Measurements from ENCODE around the gene SEPTIN6. TPM values are rescaled to one million over a fixed set of nuclear protein-coding genes. Genes with fewer than 3 reads are reported as not detected.

Gene SEPTIN6
- total and polyA plus RNA-seq, 2 of the 13 experiments (the other 11 are each of a cell fraction or from before 2014, with no cell fraction given), result 21.7 to 38.3 TPM

- Histone ChIP-seq H3K79me2 (ENCODE audit: insufficient read depth, low read length) (no peaks in the 10 kb centered on the region), H2AFZ (ENCODE audit: low read length) (no peak overlapping the region), H3K9me3 (ENCODE audit: low read length) (no peaks in the 10 kb centered on the region), H4K20me1 (ENCODE audit: insufficient read depth, low read length) (no peaks in the 10 kb centered on the region), H3K9ac (ENCODE audit: insufficient read depth, low read depth, low read length) (no peak overlapping the region), H3K36me3 (replicated peaks in 1 of 2; ENCODE audit: control insufficient read depth in 1 of 2, insufficient read depth in 2 of 2, low read length in 2 of 2) (peaks cover 0 to 2% of the 10 kb centered on the region in 2 experiments; a peak in 1 of 5 replicates), H3K4me2 (ENCODE audit: low read depth, low read length) (no peak overlapping the region), H3K4me3 (replicated peaks in 1 of 3; ENCODE audit: insufficient read depth in 1 of 3, low read depth in 2 of 3, low read length in 3 of 3) (no peak overlapping the region), H3K4me1 (ENCODE audit: insufficient read depth, low read length) (no peaks in the 10 kb centered on the region), H3K27ac (ENCODE audit: extremely low read length, insufficient read depth, low read length) (no peak overlapping the region), H3K27me3 (ENCODE audit: control insufficient read depth in 1 of 2, insufficient read depth in 2 of 2, low read length in 2 of 2) (no peaks in the 10 kb centered on the region)
- DNase-seq (ENCODE audit: low spot score) (no peak), FAIRE-seq (no peak), ATAC-seq (no peak; the same call in 2 of the 3 replicates)
- 88% methylated on average over 5 of the region's 8 CpGs for WGBS (ENCODE audit: low lambda C conversion rate)
- BruUV-seq (replicated peaks), result no TSS peak
- ChIA-PET CTCF (ENCODE audit: low intra/inter-chr PET ratio, low total read pairs) (no interaction called here), POLR2A (no interaction called here)
- intact Hi-C loops (cut with micrococcal nuclease; ENCODE audit: unreplicated experiment) (no loop called here), in situ Hi-C loops (cut with HindIII; ENCODE audit: extremely low pct_ligation_motif_present, low pct_unique_long_range_greater_than_20kb) (no loop called here)
- TF ChIP-seq MED8 (CRISPR knock-in tag; IDR thresholded peaks at IDR 0.05; ENCODE audit: insufficient replicate concordance), result no peak
- no peak for TF ChIP-seq MED1 (CRISPR knock-in tag; IDR thresholded peaks at IDR 0.05)
- TF ChIP-seq SETDB1 (CRISPR knock-in tag; IDR thresholded peaks at IDR 0.05; ENCODE audit: borderline replicate concordance), result no peak
- no peak for TF ChIP-seq ZNF101 (CRISPR knock-in tag; IDR thresholded peaks at IDR 0.05; ENCODE audit: borderline replicate concordance, low read depth)
- no peak for TF ChIP-seq ZNF605 (CRISPR knock-in tag; IDR thresholded peaks at IDR 0.05)
These were observed 38.8 kb downstream of the SEPTIN6 start for GRCh38 chrX:119654112-119654531.

- Histone ChIP-seq H4K20me1 (ENCODE audit: insufficient read depth, low read length) (no peaks in the 10 kb centered on the region), H2AFZ (ENCODE audit: low read length) (no peak overlapping the region), H3K9me3 (ENCODE audit: low read length) (no peaks in the 10 kb centered on the region), H3K4me1 (ENCODE audit: insufficient read depth, low read length) (no peaks in the 10 kb centered on the region), H3K27me3 (ENCODE audit: control insufficient read depth in 1 of 2, insufficient read depth in 2 of 2, low read length in 2 of 2) (no peaks in the 10 kb centered on the region), H3K9ac (ENCODE audit: insufficient read depth, low read depth, low read length) (no peak overlapping the region), H3K4me2 (ENCODE audit: low read depth, low read length) (no peak overlapping the region), H3K4me3 (replicated peaks in 1 of 3; ENCODE audit: insufficient read depth in 1 of 3, low read depth in 2 of 3, low read length in 3 of 3) (no peak overlapping the region), H3K27ac (ENCODE audit: extremely low read length, insufficient read depth, low read length) (no peak overlapping the region), H3K79me2 (ENCODE audit: insufficient read depth, low read length) (no peaks in the 10 kb centered on the region), H3K36me3 (replicated peaks in 1 of 2; ENCODE audit: control insufficient read depth in 1 of 2, insufficient read depth in 2 of 2, low read length in 2 of 2) (peaks cover 0 to 2% of the 10 kb centered on the region in 2 experiments; a peak in 1 of 5 replicates)
- ChIA-PET CTCF (ENCODE audit: low intra/inter-chr PET ratio, low total read pairs) (no interaction called here), POLR2A (no interaction called here)
- ATAC-seq (no peak), FAIRE-seq (no peak), DNase-seq (ENCODE audit: low spot score) (no peak)
- intact Hi-C loops (cut with micrococcal nuclease; ENCODE audit: unreplicated experiment) (no loop called here), in situ Hi-C loops (cut with HindIII; ENCODE audit: extremely low pct_ligation_motif_present, low pct_unique_long_range_greater_than_20kb) (no loop called here)
- BruUV-seq (replicated peaks), result no TSS peak
- 94% methylated on average over 6 of the region's 6 CpGs for WGBS (ENCODE audit: low lambda C conversion rate)
- TF ChIP-seq PAF1 (CRISPR knock-in tag; IDR thresholded peaks at IDR 0.05) (no peak), HES4 (CRISPR knock-in tag; IDR thresholded peaks at IDR 0.05; ENCODE audit: borderline replicate concordance) (no peak), ATF5 (CRISPR knock-in tag; IDR thresholded peaks at IDR 0.05; ENCODE audit: low read depth) (no peak), MXD3 (CRISPR knock-in tag; IDR thresholded peaks at IDR 0.05) (no peak), ZBTB34 (CRISPR knock-in tag; IDR thresholded peaks at IDR 0.05) (no peak), ZNF512 (CRISPR knock-in tag; IDR thresholded peaks at IDR 0.05) (no peak), ATF3 (CRISPR knock-in tag; IDR thresholded peaks at IDR 0.05) (no peak), ZNF790 (CRISPR knock-in tag; IDR thresholded peaks at IDR 0.05; ENCODE audit: borderline replicate concordance) (no peak), RXRB (CRISPR knock-in tag; IDR thresholded peaks at IDR 0.05; ENCODE audit: borderline replicate concordance) (no peak), CREBL2 (CRISPR knock-in tag; IDR thresholded peaks at IDR 0.05; ENCODE audit: borderline replicate concordance) (no peak)
These were observed 44.6 kb downstream of the SEPTIN6 start for GRCh38 chrX:119648421-119648775.

Data from HepG2 (cell line).